ENCODE data around the gene KCNC4.

Gene KCNC4

DNA sequence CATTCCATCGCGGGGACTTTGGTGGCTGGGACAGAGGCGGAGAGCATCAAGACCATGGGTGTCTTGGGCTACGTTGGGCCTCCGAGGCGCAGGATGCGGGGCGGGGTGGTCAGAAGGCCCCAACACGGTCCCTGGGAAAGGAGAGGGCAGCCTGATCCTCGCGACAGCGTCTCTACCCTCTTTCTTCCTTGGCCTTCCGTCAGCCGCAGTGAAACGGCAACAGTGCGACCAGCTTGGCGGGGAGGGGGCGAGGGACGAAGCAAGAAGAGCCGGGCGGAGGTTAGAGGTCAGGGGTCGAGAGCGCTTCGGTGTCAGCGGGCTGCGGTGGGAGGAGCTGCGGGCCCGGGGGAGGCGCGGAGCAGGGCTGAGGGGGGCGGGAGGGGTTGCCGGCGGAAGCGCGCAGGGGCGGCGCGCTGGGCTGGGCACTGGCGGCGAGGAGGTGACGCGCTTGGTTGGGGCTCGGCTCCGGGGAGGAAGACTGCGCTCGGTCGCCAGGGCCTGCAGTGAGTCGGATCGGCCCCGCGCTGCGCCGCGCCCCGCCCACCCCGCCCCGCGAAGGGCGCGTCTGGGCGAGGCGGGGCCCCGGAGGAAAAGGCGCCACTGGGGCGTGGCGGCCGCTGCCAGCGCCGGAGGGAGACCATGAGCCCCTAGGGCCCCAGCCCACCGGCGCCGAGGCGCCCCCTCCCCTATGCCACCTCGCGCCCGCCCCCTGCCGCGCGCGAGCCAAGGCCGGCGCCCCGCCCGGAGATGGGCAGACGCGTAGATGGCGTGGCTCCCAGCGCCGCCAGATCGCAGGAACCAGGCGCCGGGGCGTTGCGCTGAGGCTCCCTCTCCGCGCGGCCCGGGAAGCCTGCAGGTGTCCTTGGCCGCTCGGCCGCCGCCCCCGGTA, at the start of gene KCNC4:
TSS of gene KCNC4 (plus strand) at position 600 of the 889 bp plus-strand sequence. CDS start 1,186 bp downstream, outside the sequence.
- DNase-seq, result peak; percentile 87

DNA sequence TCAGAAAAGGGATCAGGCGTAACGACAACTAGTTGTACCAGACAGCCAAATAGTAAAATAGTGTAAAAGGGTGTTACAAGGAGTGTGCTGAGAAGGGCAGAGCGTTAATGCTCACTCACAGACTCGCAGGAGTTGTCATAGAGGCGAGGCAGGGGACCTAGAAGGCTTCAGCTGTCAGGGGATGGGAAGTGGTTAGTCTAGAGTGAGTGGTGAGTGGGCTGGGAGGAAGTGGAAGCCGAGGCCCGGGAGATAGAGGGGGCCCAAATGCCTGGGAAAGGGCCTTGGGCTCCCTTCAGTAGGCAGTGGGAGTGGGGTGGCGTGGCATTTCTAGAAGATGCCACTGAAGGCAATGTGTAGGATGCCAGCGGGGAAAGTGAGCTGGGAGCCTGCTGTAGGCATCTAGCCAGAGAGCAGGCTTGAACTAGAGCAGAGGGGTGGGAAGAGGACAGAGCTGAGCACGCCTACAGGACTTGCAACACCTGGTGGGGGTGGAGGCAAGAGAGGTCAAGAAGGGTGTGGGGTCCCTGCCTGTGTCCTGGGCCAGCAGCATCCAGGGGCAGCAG, 49.5 kb upstream of the KCNC4 start:
- DNase-seq, result no peak

DNA sequence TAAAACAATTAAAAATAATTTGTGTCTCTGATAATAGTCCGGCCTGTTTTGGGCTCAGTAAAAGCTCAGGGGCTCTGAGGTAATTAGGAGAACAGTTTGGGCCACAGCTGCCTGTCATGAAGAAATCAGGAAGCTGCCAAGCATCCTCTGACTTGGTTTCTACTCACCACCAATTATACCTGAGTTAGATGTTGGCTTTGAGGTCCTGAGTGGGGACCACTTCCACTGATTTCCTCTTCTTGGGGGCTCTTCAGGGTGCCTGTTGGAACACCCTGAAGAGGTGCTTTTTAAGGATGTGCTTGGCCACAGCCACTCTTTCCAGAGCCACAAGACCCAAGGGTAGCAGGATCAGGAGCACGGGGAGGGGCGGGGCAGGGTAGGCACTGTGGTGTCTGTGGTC, 48.9 kb upstream of the KCNC4 start:
- DNase-seq, result no peak

DNA sequence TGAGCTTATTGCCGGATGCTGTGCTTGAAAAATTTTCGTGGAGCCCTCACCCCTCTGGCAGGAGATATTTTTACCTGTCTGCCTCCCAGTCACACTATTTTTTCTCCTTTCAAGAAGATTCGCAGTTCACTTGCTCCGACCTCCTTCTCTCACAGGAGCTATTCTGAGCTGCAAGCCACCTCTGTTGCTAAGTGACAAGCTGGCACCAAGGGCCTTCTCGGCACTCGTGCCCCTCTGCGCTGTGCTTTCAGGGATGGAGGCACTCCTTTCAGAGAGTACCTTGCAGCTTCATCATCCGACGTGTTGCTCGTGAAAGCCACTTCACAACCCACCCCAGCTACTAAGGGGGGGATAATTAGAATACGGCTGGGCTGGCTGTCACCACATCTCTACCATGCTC, 48.3 kb upstream of the KCNC4 start:
- DNase-seq, result no peak

DNA sequence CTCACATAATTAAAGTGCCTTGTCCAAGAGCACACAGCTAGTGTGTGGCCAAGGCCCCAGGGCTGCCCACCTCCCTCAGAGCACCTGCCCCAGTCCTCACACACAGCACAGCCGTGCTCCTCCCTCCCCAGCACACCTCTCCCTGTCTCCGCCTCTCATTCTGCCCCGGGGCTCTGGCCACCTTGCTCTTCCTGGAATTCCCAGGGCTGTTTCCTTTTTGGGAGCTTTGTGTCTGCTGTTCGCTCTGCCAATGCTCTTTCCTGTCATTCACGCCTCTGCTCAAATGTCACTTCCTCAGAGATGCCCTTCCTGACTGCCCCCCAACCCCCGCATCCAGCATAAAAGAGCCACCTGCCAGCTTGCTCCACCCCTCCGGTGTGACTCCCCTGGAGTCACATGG, 46.5 kb upstream of the KCNC4 start:
- DNase-seq, result no peak

DNA sequence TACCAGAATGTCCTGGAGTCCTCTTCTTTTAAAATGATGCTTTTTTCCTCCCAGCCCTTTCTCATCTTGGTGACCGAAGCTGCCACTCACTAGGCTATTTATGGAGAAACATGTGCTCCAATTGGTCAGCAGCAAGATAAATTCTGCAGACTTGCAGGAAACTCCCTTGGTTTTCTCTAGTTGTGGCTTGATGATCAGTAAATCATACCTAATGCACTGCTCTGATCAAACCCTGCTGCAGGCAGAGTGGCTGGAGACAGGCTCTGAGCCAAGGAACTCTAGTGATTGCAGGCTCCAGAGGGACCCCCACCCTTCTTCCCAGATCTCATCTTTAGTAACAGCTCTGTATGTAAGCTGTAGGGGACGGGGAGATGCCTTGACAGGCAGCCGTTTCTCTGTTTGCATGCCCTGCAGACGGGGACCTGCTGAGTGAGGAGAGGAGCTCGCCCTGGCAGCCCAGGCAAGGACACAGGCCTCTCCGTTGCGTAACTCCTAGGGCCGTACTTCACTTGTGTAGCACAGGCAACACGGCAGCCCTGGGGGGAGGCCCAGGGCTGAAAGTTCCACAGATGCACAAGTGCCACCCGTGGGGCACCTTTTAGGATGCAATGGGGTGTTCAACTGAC, 45.3 kb upstream of the KCNC4 start:
- DNase-seq, result no peak

DNA sequence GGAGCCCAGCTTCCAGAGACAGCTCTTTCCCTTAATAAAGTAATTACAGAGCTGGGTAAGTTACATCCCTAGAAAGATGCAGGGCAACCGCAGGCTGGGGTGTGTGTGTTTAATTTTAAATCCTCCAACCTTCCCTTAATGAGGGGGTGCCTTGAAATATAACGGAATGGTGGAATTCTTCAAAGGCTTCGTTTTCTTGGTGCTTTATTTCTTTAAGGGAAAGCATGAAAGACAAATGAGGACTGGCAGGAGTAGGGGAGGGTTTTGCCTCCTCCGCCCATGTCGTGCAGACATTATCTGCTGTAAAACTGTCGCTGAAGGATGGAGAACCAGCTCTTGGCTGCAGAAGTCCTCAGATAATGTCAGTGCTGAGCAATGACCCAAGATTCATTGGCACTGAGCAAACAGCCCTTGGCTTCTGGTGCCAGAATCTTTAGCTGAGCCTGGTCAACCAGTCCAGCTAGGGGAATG, 44.3 kb upstream of the KCNC4 start:
- no peak for DNase-seq

DNA sequence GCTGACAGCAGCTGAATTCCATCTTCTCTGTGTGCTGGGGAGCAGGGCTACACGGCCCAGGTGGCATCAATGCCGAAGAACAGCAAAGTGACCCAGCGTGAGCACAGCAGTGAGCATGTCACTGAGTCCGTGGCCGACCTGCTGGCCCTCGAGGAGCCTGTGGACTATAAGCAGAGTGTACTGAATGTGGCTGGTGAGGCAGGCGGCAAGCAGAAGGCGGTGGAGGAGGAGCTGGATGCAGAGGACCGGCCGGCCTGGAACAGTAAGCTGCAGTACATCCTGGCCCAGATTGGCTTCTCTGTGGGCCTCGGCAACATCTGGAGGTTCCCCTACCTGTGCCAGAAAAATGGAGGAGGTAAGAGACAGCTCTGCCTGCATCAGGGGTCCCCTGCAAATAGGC, 43.3 kb upstream of the KCNC4 start:
- DNase-seq, result no peak

DNA sequence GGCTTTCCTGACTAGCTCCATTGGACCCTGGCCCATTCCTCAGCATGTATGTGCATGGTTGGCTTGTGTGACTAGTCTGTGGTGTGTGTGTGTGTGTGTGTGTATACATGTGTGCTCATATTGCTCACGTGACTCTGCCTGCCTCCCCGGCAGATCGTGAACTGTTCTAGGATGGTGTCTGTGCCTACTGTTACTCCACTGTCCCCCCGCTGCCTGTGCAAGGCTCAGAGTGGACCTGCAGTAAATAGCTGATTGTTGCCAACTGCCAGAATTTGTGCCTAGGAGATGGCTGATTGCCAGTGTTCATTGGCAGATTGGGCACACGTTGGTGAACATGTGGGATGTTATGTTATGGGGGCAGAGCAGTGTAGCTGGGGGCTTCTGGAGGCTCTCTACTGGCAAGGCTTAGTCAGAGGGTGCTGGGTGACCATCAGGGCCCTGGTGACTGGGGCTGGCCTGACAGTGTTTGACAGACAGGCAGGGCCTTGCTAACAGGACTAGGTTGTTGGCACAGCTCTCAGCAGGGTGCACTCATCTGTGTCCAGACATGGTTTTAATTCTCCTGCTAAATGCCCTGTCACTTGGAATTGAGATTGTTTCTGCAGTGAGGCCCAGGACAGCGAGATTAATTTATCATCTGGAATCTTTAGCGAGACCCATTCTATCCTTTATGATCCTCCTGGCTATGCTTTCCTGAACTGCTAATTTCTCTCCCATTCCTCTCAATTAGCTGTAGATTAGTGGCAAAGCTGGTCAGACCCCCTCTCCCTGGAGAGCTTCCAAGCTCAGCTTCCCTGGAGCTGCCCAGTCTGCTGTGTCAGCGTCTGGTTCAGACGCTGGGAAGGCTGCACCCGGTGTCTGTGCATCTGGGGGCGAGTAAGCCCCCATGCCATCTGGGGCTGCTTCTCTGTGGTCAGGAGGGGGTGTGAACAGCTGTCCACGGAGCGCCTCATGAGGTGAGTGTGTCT, 39.1 kb upstream of the KCNC4 start:
- DNase-seq, result no peak

DNA sequence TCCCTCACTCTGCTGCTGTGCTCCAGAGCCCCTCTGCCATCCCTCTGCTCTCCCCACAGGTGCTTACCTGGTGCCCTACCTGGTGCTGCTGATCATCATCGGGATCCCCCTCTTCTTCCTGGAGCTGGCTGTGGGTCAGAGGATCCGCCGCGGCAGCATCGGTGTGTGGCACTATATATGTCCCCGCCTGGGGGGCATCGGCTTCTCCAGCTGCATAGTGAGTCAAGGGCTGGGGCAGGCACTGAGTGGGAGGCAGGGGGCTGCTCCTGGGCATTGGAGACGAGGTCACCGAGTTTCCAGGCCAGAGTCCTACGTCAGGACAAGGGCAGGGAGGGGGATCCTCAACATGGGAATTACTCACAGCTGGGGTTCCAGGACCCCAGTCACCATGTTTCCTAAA, 38.1 kb upstream of the KCNC4 start:
- DNase-seq, result no peak

DNA sequence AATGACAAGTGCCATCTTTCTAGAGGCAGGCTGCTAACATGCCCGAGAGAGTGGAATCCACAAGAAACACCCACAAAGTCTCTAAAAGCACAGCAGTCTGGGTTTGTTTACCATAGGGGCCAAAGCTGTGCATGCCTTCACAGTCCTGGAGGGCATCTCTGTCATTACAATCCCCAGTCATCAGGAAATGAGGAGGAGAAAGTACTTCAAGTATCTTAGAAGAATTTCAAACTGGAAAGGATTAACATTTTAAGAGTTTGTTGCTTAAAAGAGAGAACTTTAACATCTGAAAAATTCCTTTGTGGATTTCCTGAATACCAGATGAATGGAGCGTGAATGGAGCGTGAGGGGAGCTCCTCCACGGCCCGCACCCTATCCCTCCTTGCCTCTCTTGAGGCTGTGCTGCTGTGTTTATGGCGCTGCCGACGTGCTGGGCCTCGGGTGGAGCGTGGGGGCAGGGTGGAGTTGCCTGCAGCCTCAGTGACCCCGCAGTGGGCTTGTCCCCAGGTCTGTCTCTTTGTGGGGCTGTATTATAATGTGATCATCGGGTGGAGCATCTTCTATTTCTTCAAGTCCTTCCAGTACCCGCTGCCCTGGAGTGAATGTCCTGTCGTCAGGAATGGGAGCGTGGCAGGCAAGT, 36.5 kb upstream of the KCNC4 start:
- DNase-seq, result peak; percentile 46

DNA sequence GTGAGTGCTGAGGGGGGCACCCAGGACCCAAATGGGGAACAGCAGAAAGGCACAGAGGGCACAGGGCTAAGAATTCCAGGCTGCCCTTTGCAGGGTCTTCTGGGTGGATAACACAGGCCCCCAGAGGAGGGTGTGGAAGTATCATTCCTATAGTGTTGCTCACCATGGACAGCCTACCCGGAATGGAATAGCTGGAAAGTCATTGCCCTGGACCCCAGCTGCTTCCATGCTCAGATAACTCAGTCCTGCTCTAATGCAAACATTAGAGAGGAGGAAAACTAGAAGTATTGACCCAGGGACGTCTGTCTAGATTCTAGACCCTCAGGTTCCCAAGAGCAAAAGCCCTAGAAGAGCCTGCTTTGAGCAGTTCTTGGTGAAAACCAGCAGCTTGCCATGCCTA, 35.2 kb upstream of the KCNC4 start:
- peak; percentile 41 for DNase-seq

DNA sequence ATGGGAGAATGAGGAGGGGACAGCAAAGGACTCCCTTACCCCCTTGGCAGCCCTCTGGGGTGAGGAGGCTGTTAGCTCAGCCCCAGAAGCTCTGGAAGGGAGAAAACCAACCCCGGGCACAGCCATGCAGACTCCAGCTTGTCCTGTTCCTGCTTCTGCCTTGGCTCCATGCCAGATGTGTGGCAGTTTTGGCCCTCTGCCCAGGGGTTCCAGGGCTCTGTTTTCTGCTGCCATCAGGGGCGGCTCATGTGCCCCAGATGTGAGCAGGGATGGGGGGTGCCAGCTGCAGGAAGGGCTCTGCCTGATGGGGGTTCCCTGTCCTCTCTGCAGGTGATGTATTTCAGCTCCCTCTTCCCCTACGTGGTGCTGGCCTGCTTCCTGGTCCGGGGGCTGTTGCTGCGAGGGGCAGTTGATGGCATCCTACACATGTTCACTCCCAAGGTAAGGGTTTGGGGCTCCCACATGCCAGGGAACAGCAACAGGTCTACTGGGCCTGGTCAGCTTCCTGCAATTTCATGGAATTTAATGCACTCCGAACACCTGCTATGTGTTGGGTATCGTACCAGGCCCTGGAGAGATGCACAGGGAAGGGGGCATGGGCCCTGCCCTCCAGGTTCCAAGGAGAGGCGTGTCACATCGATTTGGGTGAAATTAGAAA, 33.7 kb upstream of the KCNC4 start:
- no peak for DNase-seq

DNA sequence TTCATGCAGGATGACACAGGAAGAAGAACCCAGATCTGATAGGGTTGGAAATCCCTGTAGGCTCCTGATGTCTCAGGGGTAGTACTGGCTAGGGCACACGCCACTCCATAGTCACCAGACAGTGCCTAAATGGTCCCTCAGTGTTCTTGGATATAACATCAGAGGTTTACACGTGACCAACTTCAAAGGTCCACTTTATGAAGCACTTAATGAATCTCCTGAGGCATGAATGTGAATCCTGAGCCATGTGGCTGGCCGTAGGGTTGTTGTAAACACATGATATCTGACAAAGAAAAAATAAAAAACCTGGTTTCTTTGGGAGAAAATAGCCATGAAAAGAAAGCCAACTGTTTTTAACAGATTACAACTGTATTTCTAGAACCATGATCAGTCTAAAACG, 32.3 kb upstream of the KCNC4 start:
- no peak for DNase-seq

DNA sequence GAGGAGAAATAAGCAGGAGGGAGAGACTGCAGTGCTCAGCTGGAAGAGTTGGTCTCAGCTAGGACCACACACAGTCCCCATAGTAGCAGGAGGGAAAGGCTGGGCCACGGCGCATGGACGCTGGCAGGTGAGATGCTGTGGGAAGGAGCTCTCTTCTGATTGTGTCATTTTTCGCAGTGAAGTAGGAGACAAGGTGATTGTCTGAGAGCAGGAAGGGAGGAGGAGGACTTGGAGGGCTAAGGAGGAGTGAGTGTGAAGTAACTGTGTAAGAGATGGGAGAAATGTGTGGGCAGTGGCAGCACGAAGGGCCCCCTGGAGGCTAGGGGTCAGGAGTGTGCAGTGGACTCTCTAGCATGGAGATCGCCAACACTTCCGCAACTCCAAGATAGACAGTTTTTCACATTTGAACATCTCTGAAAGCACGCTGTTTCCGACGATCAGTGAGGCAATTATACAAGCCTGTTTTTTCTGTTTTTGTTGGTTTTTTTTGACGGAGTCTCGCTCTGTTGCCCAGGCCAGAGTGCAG, 26.4 kb upstream of the KCNC4 start:
- no peak for DNase-seq

DNA sequence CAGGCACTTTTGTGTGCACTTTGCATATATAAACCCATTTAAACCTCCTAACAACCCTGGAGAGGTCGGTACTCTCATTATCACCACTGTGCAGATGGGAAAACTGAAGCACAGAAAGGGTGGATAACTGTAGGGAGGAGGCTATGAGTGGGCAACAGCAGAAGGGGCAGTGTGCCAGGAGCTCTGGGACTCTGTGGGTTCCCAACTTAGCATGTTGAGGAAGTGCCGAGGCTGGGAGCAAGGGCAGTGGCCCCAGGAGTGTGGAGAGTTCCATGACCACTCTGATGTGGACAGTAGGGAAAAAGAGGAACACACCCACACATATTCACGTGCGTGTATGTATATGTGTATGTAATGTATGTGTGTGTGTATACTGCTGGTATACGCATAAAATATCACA, 25.7 kb upstream of the KCNC4 start:
- no peak for DNase-seq

DNA sequence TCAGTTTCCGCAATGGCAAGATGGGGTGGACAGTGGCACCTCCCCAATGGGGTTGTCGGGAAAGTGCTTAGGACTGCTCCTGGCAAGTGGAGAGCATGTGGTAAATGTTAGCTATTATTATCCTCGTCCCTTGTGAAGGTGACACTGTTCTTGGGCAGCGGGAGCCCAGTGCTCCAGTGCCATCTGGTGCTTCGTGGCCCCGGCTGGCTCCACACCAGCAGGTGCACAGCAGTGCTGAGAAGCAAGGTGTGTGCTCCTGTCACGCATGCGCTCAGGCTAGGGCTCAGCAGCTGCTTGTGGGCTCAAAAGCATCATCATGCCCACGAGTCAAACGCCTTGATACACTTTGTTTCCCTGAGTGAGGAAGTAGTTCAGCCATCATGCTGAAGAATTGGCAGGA, 24.9 kb upstream of the KCNC4 start:
- no peak for DNase-seq

DNA sequence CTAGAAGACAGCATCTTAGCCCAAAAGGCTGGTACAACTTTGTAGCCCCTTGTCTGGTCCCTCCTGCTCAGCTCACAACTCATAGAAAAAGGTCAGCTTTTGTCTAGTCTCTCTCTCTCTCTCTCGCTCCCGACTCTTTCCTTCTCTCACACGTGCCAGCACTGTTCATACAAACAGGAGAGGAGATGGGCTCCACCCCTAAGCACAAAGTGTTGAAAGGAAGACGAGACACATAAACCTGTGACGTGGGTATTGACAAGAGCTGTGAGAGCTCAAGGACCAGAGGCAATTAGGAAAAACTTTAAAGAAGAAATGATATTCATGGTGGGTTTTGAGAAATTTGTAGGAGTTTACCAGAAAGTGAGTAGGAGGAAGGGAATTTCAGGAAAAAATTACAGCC, 23.6 kb upstream of the KCNC4 start:
- DNase-seq, result no peak

DNA sequence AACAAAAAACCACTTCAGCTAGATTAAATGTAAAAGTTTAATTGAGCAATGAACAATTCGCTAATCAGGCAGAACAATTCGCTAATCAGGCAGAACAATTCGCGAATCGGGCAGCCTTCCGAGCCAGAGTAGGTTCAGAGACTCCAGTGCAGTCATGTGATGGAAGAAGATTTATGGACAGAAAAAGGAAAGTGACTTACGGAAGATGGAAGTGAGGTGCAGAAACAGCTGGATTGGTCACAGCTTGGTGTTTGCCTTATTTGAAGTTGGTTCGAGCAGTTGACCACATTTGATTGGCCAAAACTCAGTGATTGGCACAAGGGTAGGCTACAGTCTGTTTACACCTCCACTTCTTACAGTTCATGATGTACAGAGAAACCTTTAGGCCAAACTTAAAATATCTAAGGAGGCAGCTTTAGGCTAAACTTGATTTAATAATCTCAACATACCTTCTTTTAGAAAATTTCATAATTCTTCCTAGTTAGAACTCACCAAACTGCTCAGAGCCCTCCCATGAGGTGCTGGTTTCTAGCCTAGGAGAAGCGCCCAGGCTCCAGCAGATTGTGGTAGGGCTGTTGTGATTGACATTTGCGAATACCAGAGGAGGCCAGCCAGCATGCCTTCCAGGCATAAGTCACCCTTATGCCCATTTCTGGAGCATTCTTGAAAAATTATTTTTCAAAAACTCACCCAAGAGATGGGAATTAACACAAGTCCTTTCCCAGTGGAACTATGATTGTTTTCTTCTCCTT, 22.8 kb upstream of the KCNC4 start:
- DNase-seq, result peak; percentile 66

DNA sequence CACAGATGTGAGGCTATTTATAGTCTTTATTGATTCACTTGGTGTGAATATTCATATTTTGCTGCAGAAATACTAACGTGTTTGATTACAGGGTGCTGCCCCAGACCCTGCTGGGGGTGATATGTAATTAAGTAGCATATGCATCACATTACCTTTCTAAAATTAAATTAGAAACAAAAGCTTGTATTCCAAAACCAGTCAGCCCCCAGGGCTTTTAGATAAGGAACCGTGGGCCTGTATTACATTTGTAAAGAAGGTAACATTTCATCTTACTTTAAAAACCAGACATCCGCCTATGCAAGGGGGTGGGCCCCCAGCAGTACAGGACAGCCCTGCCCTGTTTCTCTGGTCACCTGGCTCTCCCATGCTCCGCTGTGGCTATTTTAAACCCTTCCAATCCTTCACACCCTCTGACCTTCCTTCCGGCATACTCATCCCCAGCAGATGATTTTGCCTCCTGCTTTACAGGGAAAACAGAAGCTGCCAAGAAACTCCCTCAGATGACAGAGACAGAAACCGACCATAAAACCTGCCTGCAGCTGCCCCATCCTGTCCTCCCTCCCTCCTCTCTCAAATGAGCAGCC, 22.0 kb upstream of the KCNC4 start:
- DNase-seq, result peak; percentile 74
